SK-N-DZ (cell line): ENCODE data around the gene ITGA2. TPM values are rescaled to one million over a fixed set of nuclear protein-coding genes. Genes with fewer than 3 reads are reported as not detected.
"Not testable (repeated sequence)": the region's sequence is repeated elsewhere in the genome, so short reads cannot be mapped to it uniquely, and the experiment has no call there.

Experiments
- DNase-seq: peaks from one replicate; pipeline ENCODE4 v3.0.0-alpha.2; 2015; ENCODE audit warnings: low spot score
- polyA plus RNA-seq, 2 experiments: library from polyadenylated mRNA; depleted of rRNA; stranded (reverse); fragments of >200 nt; gene quantifications; 2 replicates each; pipeline ENCODE4 v1.2.3, GENCODE V29; 2014

Gene ITGA2
- polyA plus RNA-seq (2014; cell fraction: cytosol; rRNA removed) = 0.17 and 0.46 TPM in 2 replicates
- polyA plus RNA-seq (2014; cell fraction: nucleus; rRNA removed) = 0.24 and 0.35 TPM in 2 replicates

DNA sequence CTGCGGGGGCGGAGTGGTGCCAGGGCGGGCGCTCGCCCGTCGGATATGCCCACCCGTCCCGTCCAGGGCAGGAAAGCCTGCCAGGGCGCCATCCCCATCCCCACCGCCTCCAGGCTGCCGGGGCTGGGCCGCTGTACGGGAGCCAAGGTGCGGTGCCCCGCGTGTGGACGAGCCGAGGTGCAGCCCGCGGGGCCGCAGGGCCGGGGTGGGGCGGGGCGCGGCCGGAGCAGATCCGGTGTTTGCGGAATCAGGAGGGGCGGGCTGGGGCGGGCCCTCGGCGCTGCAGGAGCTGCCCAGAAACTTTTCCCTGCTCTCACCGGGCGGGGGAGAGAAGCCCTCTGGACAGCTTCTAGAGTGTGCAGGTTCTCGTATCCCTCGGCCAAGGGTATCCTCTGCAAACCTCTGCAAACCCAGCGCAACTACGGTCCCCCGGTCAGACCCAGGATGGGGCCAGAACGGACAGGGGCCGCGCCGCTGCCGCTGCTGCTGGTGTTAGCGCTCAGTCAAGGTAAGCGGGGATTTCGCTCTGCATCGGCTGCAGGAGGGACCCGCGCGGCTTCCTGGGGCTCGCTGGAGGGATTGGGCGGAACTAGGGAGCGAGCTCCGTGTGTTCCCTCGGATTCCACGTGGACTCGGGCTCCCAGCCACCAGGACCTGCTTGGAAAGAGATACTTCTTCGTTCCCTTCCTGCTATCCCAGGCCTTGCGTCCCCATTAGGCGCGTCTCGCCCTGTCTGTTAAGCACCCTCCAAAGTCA, at the start of gene ITGA2:
ITGA2 (plus strand) TSS at position 328 of the 756 bp plus-strand sequence; CDS start at position 445, 117 bp downstream.
- peak; percentile 29 for DNase-seq

DNA sequence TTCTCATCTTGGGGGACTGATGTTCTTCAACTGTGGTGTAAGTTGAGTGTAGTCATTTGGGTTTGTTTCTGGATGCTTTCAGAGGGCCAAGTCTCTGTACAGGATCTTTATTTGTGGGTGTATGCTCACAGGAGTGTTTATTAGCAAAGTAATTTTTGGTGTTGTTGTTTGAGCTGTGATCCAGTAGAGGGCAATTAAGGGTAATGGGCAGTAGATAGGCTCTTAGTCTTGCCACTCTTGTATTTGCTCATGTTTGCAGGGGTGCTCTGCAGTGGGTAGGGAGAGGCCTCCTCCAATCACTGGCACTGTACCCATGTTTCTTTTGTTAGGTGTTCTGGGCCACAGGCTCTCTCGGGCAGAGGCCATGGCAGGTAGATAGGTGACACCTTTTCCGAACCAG, 45.9 kb upstream of the ITGA2 start:
- DNase-seq = no peak

DNA sequence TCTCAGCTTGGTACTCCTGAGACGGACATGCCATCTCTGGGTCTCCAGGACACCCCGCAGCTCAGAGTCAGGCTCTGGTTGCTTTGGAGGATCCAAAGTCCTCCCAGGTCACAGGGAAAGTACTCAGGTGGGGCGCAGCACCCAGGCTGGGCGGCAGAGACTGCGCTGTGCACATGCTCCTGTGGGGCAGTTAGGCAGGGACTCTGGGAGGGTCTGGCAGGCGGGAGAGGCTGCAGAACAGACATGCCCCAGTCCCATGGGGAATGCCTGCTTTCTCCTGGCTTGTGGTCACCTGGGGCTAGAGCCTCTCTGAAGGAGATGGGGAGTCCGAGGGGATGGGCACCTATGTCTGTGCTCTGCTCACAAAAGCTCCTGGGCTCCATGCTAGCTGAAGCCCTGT, 45.3 kb upstream of the ITGA2 start:
- DNase-seq = no peak

DNA sequence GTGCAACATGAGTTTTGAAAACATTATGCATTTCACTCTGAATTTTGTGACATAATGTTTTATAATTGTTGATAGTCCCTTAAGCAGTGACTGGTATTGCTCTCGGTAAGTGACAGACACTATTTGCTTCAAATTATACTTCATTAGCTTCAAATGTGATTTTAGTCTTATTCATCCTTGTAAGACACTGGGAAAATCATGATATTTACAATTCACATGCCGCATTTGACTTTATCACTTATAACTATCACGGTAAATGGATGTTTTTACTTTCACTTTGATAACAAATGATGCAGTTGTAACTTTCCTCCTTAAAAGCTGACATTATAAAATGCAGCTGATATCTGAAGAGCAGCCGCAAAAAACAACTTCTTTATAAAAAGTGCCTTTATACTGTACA, 44.1 kb upstream of the ITGA2 start:
- peak; percentile 18 for DNase-seq

DNA sequence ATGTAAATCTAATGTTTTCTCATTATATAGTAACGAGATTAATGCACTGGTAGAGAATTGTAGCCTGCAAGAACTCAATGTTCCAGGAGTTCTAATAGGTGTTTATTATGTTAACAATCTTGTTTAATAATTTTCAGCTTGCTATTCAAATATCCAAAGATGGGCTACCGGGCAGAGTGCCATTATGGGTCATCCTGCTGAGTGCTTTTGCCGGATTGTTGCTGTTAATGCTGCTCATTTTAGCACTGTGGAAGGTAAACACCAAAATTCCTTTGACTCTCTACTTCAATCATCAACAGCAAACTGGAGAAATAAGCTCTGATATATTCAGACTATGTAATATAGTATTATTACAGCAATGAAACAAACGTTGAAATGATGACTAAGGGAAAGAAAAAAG, 41.9 kb upstream of the ITGA2 start:
- DNase-seq = no peak

DNA sequence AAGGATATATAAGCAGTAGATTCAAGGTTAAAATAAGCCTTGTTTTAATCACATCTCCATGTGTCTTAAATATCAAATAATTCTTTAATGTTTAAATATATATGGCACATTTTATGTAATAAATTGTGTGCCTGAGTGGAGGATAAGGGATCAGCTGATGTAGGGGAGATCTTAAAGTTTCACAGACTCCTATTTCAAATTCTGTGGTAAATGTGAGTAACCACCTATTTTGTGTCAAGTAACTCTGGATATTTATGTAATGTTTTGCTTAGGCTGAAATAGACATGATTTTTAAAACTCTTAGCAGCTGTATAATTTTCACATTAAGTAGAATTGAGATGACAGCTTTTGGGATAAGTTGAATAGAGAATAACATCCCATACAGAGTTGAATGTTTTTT, 41.3 kb upstream of the ITGA2 start:
- DNase-seq = no peak

DNA sequence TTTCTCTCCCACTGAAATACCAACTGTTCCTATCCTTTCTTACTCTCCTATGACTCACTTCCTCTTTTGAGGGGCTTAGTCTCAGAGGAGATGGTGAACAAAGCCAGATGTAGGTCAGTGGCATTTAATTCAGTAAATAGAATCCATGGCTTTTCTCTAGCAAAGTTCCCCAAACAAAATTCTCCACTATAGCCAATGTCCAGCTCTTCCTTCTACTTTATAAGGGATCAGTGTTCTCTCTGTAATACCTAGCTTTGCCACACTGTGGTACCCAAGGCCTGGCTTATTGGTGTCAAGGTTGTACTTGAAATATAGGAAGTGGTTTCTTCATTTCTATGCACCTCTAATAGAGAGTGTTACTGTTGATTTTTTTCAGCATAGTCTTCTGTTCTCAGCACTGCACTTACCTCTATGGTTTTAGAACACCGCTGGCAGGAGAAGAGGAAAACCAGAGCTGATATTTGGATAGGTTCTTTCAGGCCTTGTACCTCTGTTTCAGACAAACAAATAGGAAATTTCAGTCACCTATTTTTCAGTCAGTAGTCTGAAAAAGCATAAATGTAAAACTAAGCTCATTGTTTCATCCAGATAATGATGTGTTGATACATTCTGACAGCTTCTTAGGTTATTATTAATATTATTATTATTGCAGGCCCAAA, 40.6 kb upstream of the ITGA2 start:
- DNase-seq = peak; percentile 61

DNA sequence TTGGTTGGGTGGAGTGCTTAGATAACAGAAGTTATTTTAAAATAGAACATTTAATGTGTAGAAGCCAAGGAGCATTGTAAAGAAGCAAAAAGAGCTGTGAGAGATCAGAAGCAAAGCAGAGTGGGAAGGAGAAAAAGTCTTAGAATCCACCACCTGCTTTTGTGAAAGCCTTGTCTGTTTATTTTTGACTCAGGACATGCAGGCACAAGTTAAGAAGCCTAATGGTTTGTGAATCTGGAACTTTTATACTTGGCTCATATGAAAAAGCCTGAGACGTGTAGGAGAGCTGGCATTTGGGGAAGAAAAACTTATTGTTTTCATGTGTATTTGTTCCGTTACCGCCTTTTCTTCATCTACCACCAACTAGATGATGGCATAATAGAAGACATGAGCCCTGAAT, 38.5 kb upstream of the ITGA2 start:
- DNase-seq = no peak

DNA sequence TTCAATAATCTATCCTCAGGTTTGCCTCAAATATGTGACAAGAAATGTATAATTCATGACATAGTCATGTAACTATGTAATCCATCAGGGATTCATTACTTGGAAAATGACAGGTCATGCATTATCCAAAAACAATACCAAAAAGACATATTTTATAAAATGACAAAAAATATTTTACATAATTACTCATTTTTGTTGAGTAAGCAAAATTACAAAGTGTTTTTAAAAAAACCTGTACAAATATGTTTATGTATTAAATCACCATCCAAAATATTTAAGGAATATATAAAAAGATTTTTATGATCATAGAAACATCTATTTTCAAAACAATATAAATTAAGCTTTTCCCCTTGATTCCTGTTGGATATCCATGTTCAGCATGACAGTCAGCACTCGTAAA, 36.7 kb upstream of the ITGA2 start:
- no peak for DNase-seq

DNA sequence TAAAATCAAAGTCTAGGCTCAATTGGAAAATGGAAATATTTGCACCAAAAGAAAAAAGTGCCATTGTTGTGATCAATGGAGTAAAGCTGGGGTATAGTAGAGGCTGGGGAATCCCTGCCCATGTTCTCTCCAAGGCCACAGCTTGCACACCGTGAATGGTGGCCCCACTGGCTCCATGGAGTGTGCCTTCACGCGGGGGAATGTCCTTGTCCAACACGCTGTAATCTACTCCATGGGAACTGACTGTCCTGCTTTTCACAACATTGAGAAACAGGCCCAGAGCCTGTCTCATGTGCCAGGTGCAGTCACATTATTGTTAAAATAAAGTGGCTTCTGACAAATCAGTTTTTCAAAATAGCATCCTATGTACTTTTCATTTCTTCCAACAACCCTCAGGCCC, 33.1 kb upstream of the ITGA2 start:
- DNase-seq = no peak

DNA sequence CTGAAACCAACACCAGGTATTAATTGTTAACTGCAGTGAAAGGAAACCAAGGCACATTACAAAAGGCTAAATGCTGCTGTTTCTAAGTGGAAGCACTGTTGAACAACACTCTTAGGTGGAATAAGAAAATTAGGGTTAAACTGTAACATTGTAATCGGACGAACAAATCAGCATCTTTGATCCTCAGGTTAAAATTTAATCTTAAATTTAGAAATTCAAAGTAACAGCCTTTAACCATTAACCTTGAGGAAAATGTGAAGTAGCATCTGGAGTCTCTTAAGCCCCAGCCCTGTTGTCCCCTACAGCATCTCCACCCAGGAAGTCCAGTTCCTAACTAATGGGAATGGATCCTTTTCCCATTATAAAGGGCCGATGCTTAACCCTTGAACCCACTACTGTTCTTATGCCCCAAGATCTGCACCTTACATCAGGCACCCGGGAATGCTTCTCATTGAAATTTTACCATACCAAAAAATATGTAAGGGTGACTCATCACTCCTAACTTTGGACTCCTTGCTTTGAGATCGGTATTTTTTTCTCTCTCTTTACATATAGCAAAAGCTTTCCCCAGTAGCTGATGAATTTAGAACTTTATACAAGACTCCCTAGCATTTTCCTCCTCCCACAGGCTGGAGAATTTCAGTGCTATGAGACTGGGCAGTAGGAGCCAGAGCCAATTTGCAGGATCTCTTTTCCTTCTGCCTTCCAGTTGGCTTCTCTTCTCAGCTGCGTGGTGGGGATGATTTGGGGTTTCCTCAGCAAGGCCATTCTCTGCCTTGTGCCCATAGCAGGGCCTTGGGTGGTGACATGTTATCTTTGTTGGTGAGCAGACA, 32.0 kb upstream of the ITGA2 start:
- no peak for DNase-seq

DNA sequence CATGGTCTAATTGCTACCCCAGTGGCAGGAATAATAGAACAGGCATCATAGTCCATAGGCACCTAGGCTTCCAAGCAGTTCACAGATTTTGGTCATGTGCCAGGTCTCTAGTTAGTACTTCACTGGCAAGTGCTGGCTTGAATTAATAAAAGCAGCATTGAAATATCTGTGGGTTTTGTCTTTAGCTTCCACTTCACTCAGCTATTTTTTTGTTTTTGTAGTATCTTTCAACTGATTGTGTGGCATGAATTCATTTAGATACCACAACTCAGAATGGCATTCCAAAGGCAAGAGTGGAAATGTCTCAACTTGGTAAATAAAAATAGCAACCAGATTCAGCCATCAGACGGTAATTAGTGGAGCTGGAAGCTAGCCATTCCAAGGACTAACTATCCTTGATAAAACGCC, 27.9 kb upstream of the ITGA2 start:
- DNase-seq = no peak

DNA sequence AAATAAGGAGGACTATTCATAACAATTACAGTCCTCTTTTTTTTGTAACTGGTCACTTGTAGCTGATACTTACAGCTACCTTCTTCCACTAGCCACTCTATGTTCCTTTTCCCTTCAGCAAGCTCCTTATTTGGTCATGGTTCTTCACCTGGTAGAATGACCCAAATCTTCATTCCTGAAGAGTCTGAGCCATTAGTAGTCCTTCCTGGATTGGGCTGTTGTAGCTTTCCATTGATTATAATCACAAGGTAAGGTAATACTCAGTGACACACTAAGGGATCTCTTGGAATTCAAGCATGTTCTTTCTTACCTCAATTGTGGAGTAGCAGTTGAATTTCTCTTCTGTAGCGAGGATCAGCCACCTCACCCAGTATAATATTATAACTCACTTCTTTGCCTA, 25.5 kb upstream of the ITGA2 start:
- no peak for DNase-seq

DNA sequence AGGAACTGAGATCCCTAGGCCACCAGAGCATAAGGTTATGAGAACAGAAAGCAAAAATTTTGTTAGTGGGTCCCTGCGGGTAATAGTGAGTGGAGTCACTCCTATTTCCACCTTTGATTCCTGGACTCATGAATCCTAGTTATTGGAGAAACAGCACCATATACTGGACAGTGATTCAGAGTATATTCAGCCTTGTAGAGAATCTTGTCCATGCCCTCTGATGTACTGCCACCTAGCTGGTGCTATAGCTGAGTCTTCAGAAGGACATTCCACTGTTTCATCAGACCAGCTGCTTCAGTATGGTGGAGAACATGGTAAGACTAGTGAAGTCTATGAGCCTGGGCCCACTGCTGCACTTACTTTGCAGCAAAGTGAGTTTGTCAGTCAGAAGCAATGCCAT, 25.0 kb upstream of the ITGA2 start:
- no peak for DNase-seq

DNA sequence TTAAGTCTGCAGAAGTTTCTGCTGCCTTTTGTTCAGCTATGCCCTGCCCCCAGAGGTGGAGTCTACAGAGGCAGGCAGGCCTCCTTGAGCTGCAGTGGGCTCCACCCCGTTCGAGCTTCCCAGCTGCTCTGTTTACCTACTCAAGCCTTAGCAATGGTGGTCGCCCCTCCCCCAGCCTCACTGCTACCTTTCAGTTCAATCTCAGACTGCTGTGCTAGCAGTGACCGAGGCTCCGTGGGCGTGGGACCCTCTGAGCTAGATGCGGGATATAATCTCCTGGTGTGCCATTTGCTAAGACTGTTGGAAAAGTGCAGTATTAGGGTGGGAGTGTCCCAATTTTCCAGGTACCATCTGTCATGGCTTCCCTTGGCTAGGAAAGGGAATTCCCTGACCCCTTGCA, 13.0 kb upstream of the ITGA2 start:
- DNase-seq = not testable (repeated sequence)

DNA sequence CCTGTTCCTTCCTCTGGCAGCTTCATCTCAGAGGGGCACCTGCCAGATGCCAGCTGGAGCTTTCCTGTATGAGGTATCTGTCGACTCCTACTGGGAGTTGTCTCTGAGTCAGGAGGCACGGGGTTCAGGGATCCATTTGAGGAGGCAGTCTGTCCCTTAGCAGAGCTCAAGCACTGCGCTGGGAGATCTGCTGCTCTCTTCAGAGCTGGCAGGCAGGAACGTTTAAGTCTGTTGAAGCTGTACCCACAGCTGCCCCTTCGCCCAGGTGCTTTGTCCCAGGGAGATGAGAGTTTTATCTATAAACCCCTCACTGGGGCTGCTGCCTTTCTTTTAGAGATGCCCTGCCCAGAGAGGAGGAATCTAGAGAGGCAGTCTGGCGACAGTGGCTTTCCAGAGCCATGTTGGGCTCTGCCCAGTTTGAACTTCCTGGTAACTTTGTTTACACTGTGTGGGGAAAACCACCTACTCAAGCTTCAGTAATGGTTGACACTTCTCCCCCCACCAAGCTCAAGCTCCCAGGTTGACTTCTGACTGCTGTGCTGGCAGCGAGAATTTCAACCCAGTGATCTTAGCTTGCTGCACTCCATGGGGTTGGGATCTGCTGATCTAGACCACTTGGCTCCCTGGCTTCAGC, 11.8 kb upstream of the ITGA2 start:
- DNase-seq = no peak

DNA sequence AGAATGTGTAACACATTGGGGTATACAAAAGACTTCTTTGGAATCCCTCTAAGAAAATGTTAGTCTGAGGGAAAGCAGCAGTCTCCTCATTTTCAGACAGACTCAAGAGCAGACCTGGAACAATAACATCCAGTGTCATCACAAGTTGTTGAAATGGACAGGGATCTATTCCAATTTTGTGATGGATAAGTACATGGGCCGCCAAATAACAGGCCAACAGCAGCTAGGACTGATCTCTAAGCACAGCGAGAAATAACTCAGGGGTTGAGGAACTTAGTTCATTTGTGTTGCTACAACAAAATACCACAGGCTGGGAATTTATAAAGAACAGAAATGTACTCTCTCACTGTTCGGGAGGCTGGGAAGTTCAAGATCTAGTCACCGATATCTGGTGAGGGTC, 7.6 kb upstream of the ITGA2 start:
- DNase-seq = no peak

DNA sequence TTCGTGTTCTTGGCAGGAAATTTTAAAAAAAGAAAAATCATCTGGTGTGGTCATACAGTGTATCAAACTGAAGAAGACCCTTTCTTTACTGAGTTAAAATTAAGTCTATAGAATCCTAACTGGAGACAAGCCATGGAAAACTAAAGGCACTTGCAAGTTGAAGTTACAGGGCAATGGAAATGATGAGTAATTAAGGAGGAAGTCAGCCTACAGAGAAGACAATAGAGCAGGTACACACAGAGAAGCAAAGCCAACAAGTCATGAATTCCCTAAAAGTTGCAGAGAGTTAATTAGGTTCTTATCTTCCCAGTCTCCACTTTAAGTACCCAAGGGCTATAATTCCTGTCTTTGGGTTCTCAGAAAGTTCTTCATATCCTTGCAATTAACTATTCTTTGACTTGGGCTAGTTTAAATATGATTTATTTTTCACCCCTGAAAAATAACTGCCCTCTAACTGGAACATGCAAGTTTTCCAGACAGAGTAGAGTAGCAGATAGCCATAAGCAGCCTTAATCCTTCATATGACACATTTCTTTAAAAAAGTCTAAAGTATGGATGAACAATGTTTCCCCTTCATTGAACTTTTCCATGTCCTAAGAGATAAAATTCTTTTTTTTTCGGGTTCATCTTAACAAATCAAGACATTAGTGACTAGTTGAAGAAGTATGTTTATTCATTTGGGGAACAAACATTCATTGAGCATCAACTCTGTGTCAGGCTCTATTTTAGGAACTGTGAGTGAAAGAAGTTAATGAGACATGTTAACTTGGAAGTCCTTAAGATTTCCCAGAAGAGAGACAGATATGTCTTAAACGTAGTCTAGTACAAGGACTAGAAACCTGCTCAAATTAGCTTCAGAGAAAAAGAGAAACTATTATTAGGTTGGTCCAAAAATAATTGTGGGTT, 5.2 kb upstream of the ITGA2 start:
- DNase-seq = no peak

DNA sequence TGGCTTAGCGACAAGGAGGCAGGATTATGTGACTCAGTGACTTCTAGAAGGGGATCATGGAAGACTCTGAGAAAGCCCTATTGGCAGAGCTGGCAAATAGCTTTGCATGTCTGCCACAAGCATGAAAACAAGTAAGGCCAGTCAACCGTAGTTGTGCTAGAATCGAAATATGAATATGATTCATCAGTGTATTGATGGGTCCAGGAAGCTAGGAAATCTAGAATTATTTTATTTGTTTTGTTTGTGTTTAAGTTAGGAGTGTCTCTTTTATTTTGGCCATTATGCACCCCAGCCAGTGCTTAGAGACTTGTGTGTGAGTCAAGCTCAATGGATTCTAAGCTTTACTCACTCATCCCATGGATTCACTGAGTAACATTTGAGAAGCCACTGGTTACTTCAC, 3.8 kb upstream of the ITGA2 start:
- DNase-seq = no peak

DNA sequence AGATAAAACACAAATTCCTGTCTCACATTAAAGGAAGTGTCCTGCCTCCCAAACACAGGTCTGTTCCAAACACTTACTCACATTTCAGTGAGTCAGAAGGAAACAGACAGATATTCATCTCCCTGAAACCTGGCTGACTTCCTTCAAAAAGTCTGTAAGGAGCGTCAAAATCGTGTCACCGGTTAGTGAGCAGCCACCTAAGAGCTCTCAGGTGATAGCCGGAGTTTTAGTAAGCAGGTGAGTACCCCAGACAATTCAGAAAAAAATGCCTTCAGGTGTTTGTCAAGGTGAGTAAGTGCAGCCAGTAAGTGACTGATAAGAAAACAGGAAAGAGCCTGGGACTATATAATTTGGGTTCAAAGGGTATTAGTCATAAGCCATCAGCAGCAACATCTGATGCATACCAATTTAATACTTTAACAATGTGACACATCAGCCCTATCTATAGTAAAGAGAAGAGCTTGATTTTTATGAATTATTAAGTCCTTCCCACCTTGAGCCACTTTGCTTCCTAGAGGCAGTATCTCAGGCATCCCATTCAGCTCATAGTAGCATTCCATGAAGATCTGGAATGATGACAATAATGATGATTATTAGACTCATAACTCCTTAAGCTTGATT, 1.3 kb upstream of the ITGA2 start:
- no peak for DNase-seq
